C4-2B (cell line): ENCODE data around the gene TUBAL3.

ENCODE experiments used
- H3K27ac ChIP-seq: fragments of 450-650 bp; 2 replicates; pipeline ENCODE4 v1.5.1; 2017
- ZFX ChIP-seq: fragments of 450-650 bp; IDR thresholded peaks from 2 replicates; pipeline ENCODE4 v1.6.1; 2017
- TF ChIP-seq, protein P1 (sequence below): fragments of 450-650 bp; conservative IDR thresholded peaks from 2 replicates; pipeline ENCODE4 v1.5.1; 2017; ENCODE audit warnings: mild to moderate bottlenecking

TUBAL3 gene

GRCh38 chr10:5362873-5363272 lies 41.8 kb downstream of the TUBAL3 start:
- TF ChIP-seq ZFX: no peak
- TF ChIP-seq, protein P1, sequence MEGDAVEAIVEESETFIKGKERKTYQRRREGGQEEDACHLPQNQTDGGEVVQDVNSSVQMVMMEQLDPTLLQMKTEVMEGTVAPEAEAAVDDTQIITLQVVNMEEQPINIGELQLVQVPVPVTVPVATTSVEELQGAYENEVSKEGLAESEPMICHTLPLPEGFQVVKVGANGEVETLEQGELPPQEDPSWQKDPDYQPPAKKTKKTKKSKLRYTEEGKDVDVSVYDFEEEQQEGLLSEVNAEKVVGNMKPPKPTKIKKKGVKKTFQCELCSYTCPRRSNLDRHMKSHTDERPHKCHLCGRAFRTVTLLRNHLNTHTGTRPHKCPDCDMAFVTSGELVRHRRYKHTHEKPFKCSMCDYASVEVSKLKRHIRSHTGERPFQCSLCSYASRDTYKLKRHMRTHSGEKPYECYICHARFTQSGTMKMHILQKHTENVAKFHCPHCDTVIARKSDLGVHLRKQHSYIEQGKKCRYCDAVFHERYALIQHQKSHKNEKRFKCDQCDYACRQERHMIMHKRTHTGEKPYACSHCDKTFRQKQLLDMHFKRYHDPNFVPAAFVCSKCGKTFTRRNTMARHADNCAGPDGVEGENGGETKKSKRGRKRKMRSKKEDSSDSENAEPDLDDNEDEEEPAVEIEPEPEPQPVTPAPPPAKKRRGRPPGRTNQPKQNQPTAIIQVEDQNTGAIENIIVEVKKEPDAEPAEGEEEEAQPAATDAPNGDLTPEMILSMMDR: no peak
- H3K27ac ChIP-seq: no peak overlapping the region

GRCh38 chr10:5361966-5362365 lies 42.7 kb downstream of the TUBAL3 start:
- no peak overlapping the region for H3K27ac ChIP-seq
- TF ChIP-seq, protein P1: no peak
- no peak for TF ChIP-seq ZFX

GRCh38 chr10:5360318-5360915 lies 44.2 kb downstream of the TUBAL3 start:
- no peak overlapping the region; the same call in 1 of the 2 replicates for H3K27ac ChIP-seq
- TF ChIP-seq ZFX: no peak
- TF ChIP-seq, protein P1: no peak

DNA sequence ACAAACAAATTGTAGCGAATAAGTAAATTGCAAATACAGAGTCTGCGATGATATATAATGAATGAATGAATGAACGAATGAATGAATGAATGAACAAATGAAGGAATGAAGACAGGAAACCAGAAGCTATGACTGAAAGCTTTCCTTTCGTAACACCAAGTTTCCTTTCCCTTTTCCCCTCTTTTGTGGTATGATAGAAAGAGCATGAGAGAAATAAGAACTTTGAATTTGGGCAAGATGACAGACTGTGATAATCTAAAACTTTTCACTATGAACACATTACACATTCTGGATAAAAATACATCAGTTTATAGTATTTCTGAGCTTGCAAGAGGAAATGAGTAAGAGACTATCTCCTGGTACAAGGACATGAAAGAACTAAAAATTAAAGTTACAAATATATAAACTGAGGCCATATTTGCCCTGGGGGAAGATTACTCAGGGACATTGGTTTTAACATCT lies 48.3 kb downstream of the TUBAL3 start:
- H3K27ac ChIP-seq: no peak overlapping the region

DNA sequence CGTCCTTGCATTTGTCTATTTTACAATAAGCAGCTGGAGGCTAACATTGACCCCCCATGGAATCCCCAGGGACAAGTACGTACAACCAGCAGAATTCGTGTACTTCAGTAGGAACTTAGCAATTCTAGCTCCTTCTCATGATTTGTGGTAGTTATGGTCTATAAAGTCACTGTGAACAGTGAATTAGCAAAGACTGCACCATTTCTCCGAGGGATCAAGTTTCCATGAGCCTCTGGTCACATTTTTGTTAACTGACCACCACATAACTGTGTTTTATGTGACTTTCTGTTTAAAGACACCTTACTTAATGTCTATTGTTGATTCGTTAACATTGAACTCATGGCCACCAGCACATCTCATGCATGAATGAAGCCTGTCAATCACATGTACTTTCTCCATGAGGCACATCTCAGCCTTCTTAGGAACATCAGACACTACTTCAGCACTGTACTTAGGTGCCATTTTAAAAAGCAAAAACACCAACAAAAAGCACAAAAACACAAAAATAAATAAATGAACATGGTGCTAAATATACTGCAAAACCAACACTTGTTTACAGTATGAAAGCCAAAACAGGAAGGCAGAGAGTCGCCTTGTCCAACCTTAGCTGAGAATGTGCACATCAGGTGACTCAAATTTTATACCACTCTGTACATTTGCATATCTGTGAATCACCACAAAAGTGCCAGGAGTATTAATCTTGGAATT lies 48.9 kb downstream of the TUBAL3 start:
- TF ChIP-seq ZFX: no peak
- TF ChIP-seq, protein P1: no peak
- no peak overlapping the region for H3K27ac ChIP-seq

More for the DNA sequence above, 48.3 kb downstream of the TUBAL3 start:
- no peak for TF ChIP-seq ZFX
- TF ChIP-seq, protein P1: no peak

DNA sequence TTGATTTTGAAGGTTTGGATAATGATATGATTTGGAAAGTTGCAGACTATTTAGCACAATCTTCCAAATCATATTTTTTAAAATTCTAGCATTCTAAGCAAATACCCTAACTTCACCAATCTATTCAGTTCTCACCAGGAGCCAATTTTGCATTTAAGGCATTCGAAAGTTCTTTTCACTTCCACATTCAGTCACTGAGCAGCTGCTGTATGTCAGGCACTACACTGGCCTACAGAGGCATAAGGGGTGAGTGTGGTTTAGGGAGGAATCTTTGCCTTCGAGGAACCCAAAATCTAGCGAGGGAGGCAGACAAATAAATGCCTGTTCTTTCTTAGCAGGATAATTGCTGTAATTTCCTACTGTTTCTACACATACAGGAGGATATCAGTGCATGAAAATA lies 50.6 kb downstream of the TUBAL3 start:
- TF ChIP-seq, protein P1: no peak
- no peak for TF ChIP-seq ZFX
- no peak overlapping the region for H3K27ac ChIP-seq

DNA sequence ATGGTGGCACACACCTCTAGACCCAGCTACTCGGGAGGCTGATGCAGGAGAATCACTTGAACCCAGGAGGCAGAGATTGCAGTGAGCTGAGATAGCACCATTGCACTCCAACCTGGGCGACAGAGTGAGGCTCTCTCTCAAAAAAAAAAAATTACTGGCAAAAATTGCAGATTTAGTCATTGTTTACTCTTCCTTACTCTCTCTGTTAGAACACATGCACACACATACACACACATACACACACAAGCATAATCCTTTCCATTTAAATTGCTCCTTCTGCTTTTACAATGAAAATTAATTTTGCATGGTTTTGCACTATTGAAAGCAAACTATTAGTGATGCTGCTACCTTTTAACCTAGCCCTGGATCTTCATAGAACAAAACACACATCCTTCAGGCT lies 55.3 kb downstream of the TUBAL3 start:
- TF ChIP-seq, protein P1: no peak
- TF ChIP-seq ZFX: no peak
- no peak overlapping the region for H3K27ac ChIP-seq
